NCI-H1930 (cell line): ENCODE data around the gene GLIS2.

ENCODE experiments used
- DNase-seq, 2 experiments: peaks; one replicate each; lab custom pipeline; 2025; lab: John Stamatoyannopoulos, UW

Gene GLIS2

GRCh38 chr16:4350787-4351659 lies 35.2 kb downstream of the GLIS2 start, which contains the start of gene PAM16:
Gene PAM16 (minus strand): TSS chr16:4351321. CDS start chr16:4351234, 87 bp downstream.
- peak; percentile 96 to 97 for DNase-seq

DNA sequence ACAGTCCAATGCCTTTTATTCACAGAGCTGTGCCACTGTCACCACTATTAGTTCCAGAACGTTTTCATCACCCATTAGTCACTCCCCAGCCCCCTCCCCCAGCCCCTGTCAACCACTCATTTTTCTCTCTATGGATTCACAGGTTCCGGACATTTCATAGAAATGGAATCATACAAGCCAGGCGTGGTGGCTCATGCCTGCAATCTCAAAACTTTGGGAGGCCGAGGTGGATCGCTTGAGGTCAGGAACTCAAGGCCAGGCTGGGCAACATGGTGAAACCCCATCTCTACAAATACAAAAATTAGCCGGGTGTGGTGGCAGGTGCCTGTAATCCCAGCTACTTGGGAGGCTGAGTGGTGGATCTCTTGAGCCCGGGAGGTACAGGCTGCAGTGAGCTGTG lies 36.0 kb downstream of the GLIS2 start:
- DNase-seq: no peak

- no peak for DNase-seq
Observed at GRCh38 chr16:4352843-4353242, 37.0 kb downstream of the GLIS2 start.

DNA sequence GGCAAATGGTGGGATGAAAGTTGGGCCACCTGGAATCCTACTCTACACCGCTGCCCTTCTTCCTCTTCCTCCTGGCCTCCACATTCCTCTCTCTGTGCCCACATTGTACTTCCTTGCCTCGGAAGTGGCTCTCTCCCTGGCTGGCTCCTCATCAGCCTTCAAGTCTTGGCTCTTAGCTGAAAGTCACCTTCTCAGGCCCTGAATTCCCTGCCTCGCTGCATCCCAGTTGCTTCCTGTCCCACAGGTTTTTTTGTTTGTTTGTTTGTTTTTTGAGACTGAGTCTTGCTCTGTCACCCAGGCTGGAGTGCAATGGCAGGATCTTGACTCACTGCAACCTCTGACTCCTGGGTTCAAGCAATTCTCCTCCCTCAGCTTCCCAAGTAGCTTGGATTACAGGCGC lies 37.8 kb downstream of the GLIS2 start:
- no peak for DNase-seq

- no peak for DNase-seq
Observed at GRCh38 chr16:4354512-4355409, 38.9 kb downstream of the GLIS2 start.

DNA sequence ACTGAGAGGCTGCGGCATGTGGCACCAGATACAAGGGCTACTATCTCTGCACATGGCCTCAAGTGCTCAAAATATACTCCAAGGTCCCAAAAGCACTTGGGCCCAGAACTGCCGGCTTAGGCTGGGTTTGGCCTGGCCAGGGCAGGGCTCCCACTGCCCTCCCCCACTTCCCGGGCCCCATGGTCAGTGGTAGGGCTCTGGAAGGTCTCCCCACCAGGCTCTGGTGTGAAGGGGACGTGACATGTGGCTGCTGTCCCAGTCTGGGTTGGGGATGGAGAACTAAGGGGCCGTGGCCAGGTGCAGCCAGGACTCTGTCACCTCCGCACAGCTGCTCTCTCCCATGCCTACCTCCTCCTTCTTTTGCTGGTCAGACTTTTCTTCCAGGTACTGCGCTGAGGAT lies 41.0 kb downstream of the GLIS2 start:
- DNase-seq: no peak

GRCh38 chr16:4358236-4358635 lies 42.4 kb downstream of the GLIS2 start:
- no peak for DNase-seq

DNA sequence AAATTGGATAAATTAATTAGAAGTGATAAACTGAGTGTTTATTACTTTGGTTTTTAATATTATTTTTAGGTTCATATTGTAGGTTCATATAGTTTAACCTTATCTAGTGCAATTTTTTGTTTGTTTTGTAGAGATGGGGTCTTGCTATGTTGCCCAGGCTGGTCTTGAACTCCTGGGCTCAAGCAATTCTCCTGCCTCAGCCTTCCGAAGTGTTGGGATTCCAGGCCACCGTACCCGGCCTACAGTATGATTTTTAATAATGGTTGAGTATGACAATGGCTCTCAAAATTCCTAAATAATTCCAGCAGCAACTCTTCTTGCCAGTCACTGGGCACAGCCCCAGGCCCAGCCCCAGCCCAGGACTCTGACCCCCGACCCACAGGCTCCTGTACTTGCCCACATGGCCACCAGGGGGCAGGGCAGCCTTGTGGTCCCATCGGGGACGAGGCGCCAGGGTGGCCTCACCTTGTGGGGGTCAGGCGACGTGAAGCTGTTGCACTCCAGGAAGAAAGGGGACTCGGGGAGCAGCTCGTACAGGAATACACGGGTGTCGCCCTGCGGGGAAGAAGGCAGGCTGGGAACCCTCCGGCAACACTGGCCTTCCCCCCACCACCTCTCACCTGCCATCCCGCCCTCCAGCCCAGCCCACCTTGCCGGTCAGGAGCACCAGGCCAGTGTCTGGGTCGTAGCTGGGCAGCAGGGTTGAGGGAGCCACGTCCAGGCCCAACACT lies 43.1 kb downstream of the GLIS2 start:
- DNase-seq: peak in 1 of 2 experiments; percentile 19

- no peak for DNase-seq
Observed at GRCh38 chr16:4359914-4360313, 44.0 kb downstream of the GLIS2 start.

GRCh38 chr16:4360538-4361021 lies 44.7 kb downstream of the GLIS2 start:
- no peak for DNase-seq

DNA sequence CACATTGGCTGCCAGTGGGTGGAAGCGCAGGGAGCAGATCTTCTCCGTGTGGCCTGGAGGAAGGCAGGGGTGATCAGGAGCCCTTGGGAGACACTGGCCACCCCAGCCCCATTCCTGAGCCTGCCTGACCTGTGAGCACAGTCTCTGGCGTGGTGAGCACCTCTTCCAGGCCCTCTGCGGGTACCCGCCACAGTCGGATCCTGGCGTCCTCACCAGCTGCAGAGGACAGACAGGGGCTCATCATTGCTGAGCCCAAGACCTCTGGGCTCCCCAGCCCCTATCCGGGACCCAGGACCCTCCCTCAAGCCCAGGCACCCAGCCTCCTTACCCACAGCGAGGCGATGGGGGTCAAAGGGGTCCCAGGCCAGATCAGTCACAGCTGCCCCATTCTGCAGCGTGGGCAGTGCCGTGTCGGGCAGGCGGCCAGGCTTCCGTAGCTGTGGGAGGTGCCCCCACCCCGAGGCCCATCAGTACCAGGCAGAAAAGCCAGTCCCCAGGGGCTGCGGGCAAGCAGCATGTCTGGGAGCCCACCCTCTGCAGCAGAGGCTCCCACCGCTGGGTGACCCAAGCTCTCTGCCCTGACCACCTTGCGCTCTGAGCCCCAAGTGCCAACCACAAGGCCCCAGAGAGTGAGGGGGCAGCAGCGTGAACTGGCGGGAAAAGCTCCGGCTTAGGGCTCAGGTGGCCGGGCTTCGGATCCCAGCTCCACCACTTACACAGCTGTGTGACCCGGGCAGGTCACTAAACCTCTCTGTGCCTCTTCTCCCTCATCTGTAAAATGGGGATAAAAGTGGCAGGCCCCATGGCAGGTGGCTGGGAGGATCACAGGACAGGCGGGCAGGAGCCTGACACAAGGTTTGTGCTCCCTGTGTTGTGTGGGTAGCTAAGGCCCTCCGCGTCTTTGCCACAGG lies 45.4 kb downstream of the GLIS2 start:
- DNase-seq: no peak

- DNase-seq: no peak
Observed at GRCh38 chr16:4361944-4362311, 46.1 kb downstream of the GLIS2 start.

DNA sequence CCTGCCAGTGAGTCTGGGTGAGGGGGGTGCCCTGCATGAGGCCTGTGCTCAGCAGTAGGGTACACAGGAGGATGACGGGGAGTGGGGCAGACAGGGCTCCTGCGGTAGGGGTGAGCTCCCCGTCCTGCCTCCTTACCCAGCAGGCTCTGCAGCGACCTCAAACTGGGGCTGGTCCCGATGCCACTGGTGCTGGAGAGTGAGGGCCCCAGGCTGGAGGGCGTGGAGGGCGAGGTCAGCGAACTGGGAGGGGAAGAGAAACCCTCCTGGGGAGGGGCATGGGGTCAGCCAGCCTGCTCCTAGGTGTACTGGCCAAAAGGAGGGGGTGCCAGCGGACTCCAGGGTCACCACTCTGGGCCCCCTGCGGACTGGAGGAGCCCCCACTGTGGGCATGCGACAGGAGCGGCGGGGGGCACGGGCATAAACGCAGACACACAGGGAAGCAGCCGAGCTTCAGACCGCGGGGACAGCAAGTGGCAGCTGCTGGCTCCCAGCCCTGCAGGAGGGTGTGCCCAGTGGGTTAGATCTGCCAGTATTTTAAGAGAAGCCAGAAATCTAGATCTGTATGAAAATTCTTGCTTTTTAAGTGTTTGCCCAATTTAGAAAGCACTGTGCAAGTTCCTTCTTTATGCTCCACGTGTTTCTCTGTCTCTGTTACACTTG lies 46.7 kb downstream of the GLIS2 start:
- DNase-seq: no peak

- no peak for DNase-seq
Observed at GRCh38 chr16:4364196-4365013, 48.5 kb downstream of the GLIS2 start.

GRCh38 chr16:4365014-4365406 lies 49.1 kb downstream of the GLIS2 start:
- DNase-seq: no peak

DNA sequence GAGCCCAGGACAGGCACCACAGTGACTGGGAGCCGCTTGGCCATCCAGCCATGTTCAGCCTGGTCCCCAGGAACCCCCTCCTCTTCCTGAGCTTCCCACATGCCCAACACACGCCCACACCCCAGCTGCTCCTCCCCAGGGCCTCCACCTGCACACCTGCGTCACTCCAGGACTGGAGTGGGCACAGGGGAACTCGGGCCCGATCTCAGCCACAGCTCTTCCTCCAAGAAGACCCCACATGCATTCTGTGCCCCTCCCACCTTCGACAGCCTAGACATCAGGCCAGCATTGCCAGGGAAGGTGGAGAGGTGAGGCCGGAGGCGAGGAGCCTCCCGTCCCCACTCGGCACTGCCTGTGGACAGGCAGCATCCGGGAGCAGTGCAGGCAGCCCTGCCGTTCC lies 49.7 kb downstream of the GLIS2 start:
- DNase-seq: no peak

DNA sequence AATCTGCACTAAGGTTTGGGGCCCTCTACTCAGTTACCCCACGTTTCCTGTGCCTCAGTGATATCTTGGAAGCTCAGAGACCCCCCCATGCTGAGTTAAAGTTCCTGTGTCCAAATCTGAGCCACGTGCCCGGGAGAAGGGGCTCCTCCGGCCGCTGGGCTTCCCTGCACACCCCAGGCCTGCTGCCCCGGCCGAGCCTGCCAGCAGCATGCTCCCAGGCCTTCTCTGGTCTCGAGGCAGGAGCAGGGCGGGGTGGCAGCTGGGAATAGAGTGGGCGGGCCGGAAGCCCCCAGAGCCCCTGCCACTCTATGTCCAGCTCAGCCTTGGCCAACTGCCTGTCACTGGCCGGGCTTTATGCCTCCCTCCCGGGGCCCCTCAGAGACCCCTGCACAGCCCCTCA lies 50.1 kb downstream of the GLIS2 start:
- DNase-seq: no peak

DNA sequence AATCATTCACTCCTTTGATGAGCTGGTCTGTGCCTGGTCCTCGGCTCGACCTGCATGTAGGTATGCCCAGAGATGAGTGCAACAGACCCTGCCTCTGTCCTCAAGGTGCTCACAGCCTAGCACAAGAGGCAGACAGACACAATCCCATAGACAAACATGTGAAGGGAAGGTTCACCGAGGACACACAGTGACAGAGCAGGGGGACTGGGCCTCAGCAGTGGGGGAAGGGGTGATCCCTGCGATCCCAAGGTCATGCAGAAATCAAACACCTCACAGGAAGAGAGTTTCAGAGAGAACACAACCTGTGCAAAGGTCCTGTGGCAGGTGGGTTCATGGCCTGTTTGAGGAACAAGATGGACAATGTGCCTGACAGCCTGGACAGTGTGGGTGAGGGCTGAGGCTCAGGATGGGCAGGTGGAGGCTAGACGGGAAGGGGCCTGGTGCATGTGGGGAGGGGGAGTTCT lies 51.6 kb downstream of the GLIS2 start:
- DNase-seq: no peak

GRCh38 chr16:4369007-4369733 lies 53.3 kb downstream of the GLIS2 start:
- DNase-seq: no peak
